HepG2 (cell line): ENCODE measurements around the gene GCN1. TPM values are rescaled to one million over a fixed set of nuclear protein-coding genes. Genes with fewer than 3 reads are reported as not detected.
A peak's percentile ranks its signal among the peaks of the same experiment; 100 is the strongest.

ENCODE experiments used
- ATAD3A ChIP-seq: sonication (generic); formaldehyde crosslinking; IDR thresholded peaks from 2 replicates; pipeline ENCODE4 v1.4.0; 2020; ENCODE audit warnings: missing genetic modification reagents
- DPF2 ChIP-seq: sonication (generic); formaldehyde crosslinking; IDR thresholded peaks from 2 replicates; pipeline ENCODE4 v1.4.0; 2020; ENCODE audit warnings: mild to moderate bottlenecking, low read depth, missing genetic modification reagents, borderline replicate concordance
- ELF4 ChIP-seq: sonication (generic); formaldehyde crosslinking; IDR thresholded peaks from 2 replicates; pipeline ENCODE4 v1.5.0; 2020; ENCODE audit warnings: missing genetic modification reagents, mild to moderate bottlenecking, moderate library complexity, borderline replicate concordance
- ETV5 ChIP-seq: IDR thresholded peaks from 2 replicates; pipeline ENCODE4 v1.6.1; 2018; ENCODE audit warnings: missing biosample characterization, missing genetic modification reagents, inconsistent platforms, borderline replicate concordance
- HMGXB3 ChIP-seq: sonication (generic); formaldehyde crosslinking; IDR thresholded peaks from 2 replicates; pipeline ENCODE4 v1.4.0; 2020; ENCODE audit warnings: missing genetic modification reagents, borderline replicate concordance
- KDM4B ChIP-seq: sonication (generic); formaldehyde crosslinking; IDR thresholded peaks from 2 replicates; pipeline ENCODE4 v1.4.0; 2020; ENCODE audit warnings: missing genetic modification reagents
- SNAPC4 ChIP-seq: sonication (generic); formaldehyde crosslinking; IDR thresholded peaks from 2 replicates; pipeline ENCODE4 v1.4.0; 2020; ENCODE audit warnings: mild to moderate bottlenecking, missing genetic modification reagents
- TCF7L2 ChIP-seq: IDR thresholded peaks from 2 replicates; pipeline ENCODE4 v1.6.1; 2011; ENCODE audit warnings: mild to moderate bottlenecking, low read depth, low read length, moderate library complexity
- TFDP1 ChIP-seq: IDR thresholded peaks from 2 replicates; pipeline ENCODE4 v1.6.1; 2016; ENCODE audit warnings: missing compliant biosample characterization, missing genetic modification reagents, borderline replicate concordance
- ZGPAT ChIP-seq: IDR thresholded peaks from 2 replicates; pipeline ENCODE4 v1.6.1; 2016; ENCODE audit warnings: mild to moderate bottlenecking
- ZNF607 ChIP-seq: sonication (generic); formaldehyde crosslinking; IDR thresholded peaks from 2 replicates; pipeline ENCODE4 v1.5.1; 2020; ENCODE audit warnings: missing genetic modification reagents, mild to moderate bottlenecking, borderline replicate concordance
- ZNF615 ChIP-seq: sonication (generic); formaldehyde crosslinking; IDR thresholded peaks from 2 replicates; pipeline ENCODE4 v1.5.0; 2020; ENCODE audit warnings: mild to moderate bottlenecking, missing genetic modification reagents, borderline replicate concordance
- ZNF709 ChIP-seq: sonication (generic); formaldehyde crosslinking; IDR thresholded peaks from 2 replicates; pipeline ENCODE4 v1.5.0; 2020; ENCODE audit warnings: mild to moderate bottlenecking, missing genetic modification reagents
- polyA plus RNA-seq, 8 experiments: library from polyadenylated mRNA; depleted of rRNA in 3 of 8; stranded (reverse) in 7 of 8; unstranded in 1 of 8; fragments of >200 nt; fragmentation: Illumina TruSeq in 4 of 8; extraction: Trizol in 4 of 8; gene quantifications; 2 replicates each; pipeline versions ENCODE4 v1.2.1 to v1.2.3, GENCODE V29; 2011 to 2016; ENCODE audit warnings: low read depth in 4 of 8, missing spikeins in 1 of 8, mixed read lengths in 1 of 8; ENCODE audit not compliant: insufficient read depth in 1 of 8
- total RNA-seq, 5 experiments: library from RNA; depleted of rRNA; stranded (reverse); fragments of >200 nt; fragmentation: Illumina TruSeq; extraction: Trizol; gene quantifications; 2 replicates each; pipeline ENCODE4 v1.2.3, GENCODE V29; 2016; ENCODE audit warnings: low read depth in 1 of 5

The GCN1 gene
- total and polyA plus RNA-seq, 2 of the 13 experiments (the other 11 are each of a cell fraction or from before 2014, with no cell fraction given), result 58.2 to 83.0 TPM

- no peak for TF ChIP-seq TFDP1
- TF ChIP-seq KDM4B (CRISPR knock-in tag), result no peak
- TF ChIP-seq ELF4 (CRISPR knock-in tag), result no peak
- TF ChIP-seq ZNF709 (CRISPR knock-in tag), result 0 out of 2 replicates have a peak, but pooled peaks have one; percentile 10
- TF ChIP-seq ZNF615 (CRISPR knock-in tag), result no peak
- TF ChIP-seq HMGXB3, result no peak
- no peak for TF ChIP-seq SNAPC4
- TF ChIP-seq ZNF607, result no peak
- TF ChIP-seq TCF7L2, result no peak
- no peak for TF ChIP-seq ZGPAT (CRISPR knock-in tag)
- TF ChIP-seq DPF2 (CRISPR knock-in tag), result no peak
- TF ChIP-seq ETV5, result peak; percentile 58; the same call in 1 of the 2 replicates
- no peak for TF ChIP-seq ATAD3A (CRISPR knock-in tag)
These were observed 32.9 kb upstream of the GCN1 start (continued) for GRCh38 chr12:120227233-120228040.
